GM12874 (cell line): ENCODE measurements around the gene TMEM37.

ENCODE experiments used
- CTCF ChIP-seq: IDR thresholded peaks from 2 replicates; pipeline ENCODE4 v1.5.1; 2011; ENCODE audit warnings: low read depth, mild to moderate bottlenecking, control low read depth, low read length, moderate library complexity; ENCODE audit not compliant: insufficient read depth

TMEM37 gene

GRCh38 chr2:119487434-119488244 is 56.0 kb downstream of the TMEM37 start:
- TF ChIP-seq CTCF: no peak
